Mucosa of descending colon (tissue), 3 donors: ENCODE data around the gene ZNF330. TPM values are rescaled to one million over a fixed set of nuclear protein-coding genes. Genes with fewer than 3 reads are reported as not detected.
"Not testable (repeated sequence)": the region's sequence is repeated elsewhere in the genome, so short reads cannot be mapped to it uniquely, and the experiment has no call there.

Experiments
- ATAC-seq: fragments of 200-7000 bp; cut with Tn5 transposase; one replicate; pipeline ENCODE4 v1.9.1; 2020; ENCODE audit warnings: mild to moderate bottlenecking, moderate library complexity
- DNase-seq, 3 donors: peaks; one replicate each; pipeline ENCODE4 v3.0.0-alpha.2; 2020
- H3K36me3 ChIP-seq: fragments of 200-600 bp; one replicate; pipeline ENCODE4 v1.8.0; 2021; ENCODE audit warnings: low read depth, mild to moderate bottlenecking
- H3K4me1 ChIP-seq: fragments of 200-600 bp; one replicate; pipeline ENCODE4 v1.8.0; 2021; ENCODE audit warnings: low read depth, mild to moderate bottlenecking
- H3K4me3 ChIP-seq: fragments of 200-600 bp; one replicate; pipeline ENCODE4 v1.8.0; 2021; ENCODE audit warnings: mild to moderate bottlenecking
- H3K9me3 ChIP-seq: fragments of 200-600 bp; one replicate; pipeline ENCODE4 v1.8.0; 2021; ENCODE audit warnings: mild to moderate bottlenecking
- intact Hi-C, 2 donors: fragments of 100-400 bp; cut with DNase I in 1 of 2; cut with micrococcal nuclease in 1 of 2; formaldehyde crosslinking; loops; one replicate each; pipeline versions ENCODE4 v1.11.0 to v1.11.1; 2022; cut with DNase I, micrococcal nuclease
- long read RNA-seq, 2 donors: library from polyadenylated mRNA; unstranded; transcript quantifications; one replicate each; pipeline ENCODE4 v2.0.0, GENCODE V29; 2019 to 2021
- total RNA-seq, 3 donors: library from RNA; stranded (reverse); fragmentation: NEBNext Ultra II Directional in 2 of 3; extraction: Animal tissue kit (Norgen Biotek cat#: 25700) in 2 of 3; gene quantifications; one replicate each; pipeline versions ENCODE4 v1.2.1 to v1.2.4, GENCODE V29; 2021 to 2023
- TF ChIP-seq, protein P1 (sequence below): fragments of 200-600 bp; IDR thresholded peaks from one replicate; pipeline ENCODE4 v1.8.0; 2022; ENCODE audit warnings: antibody characterized with exemption, mild to moderate bottlenecking
- donor health status: DM: no; HTN: no; CAD: no; lungs with moderate emphysema.
- donor health status: DM: no; HTN: no; CAD: no.
- donor health status: DM: no; HTN: yes; CAD: no.

Gene ZNF330
- total RNA-seq = 10 to 100 TPM; 24.8 to 39.5 (median 24.9) TPM
- long read RNA-seq, donor 1, partial matches to known transcripts = 4 of 5 reads
- long read RNA-seq, donor 1, other reads (novel, unspliced or antisense) = 1 of 5 reads
- long read RNA-seq, donor 2, partial matches to known transcripts = 0 of 2 reads
- long read RNA-seq, donor 2, other reads (novel, unspliced or antisense) = 1 of 2 reads

- ATAC-seq (peak; percentile 100), DNase-seq (peak; percentile 90 to 97 (median 96))
- Histone ChIP-seq H3K9me3 (no peaks in the 10 kb centered on the region), H3K4me3 (peak within 1 kb of the TSS; percentile 97), H3K4me1 (peaks cover 3% of the 10 kb centered on the region), H3K36me3 (no peaks in the 10 kb centered on the region)
- TF ChIP-seq, protein P1, sequence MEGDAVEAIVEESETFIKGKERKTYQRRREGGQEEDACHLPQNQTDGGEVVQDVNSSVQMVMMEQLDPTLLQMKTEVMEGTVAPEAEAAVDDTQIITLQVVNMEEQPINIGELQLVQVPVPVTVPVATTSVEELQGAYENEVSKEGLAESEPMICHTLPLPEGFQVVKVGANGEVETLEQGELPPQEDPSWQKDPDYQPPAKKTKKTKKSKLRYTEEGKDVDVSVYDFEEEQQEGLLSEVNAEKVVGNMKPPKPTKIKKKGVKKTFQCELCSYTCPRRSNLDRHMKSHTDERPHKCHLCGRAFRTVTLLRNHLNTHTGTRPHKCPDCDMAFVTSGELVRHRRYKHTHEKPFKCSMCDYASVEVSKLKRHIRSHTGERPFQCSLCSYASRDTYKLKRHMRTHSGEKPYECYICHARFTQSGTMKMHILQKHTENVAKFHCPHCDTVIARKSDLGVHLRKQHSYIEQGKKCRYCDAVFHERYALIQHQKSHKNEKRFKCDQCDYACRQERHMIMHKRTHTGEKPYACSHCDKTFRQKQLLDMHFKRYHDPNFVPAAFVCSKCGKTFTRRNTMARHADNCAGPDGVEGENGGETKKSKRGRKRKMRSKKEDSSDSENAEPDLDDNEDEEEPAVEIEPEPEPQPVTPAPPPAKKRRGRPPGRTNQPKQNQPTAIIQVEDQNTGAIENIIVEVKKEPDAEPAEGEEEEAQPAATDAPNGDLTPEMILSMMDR = no peak
- intact Hi-C loops = no loop called here
Observed at GRCh38 chr4:141220691-141221659, at the start of gene ZNF330. TSS of gene ZNF330 (plus strand) at chr4:141220895. CDS start at chr4:141222372, 1,477 bp downstream.

GRCh38 chr4:141174457-141174856 is 46.2 kb upstream of the ZNF330 start:
- Histone ChIP-seq H3K4me3 (no peak overlapping the region), H3K9me3 (no peaks in the 10 kb centered on the region), H3K36me3 (no peaks in the 10 kb centered on the region), H3K4me1 (no peaks in the 10 kb centered on the region)
- DNase-seq (no peak), ATAC-seq (no peak)
- TF ChIP-seq, protein P1 = no peak
- intact Hi-C loops = no loop called here

- intact Hi-C loops = no loop called here
- H3K36me3 ChIP-seq = no peaks in the 10 kb centered on the region
- TF ChIP-seq, protein P1 = no peak
- ATAC-seq (no peak), DNase-seq (no peak)
- H3K4me3 ChIP-seq = no peak overlapping the region
- H3K4me1 ChIP-seq = no peaks in the 10 kb centered on the region
- H3K9me3 ChIP-seq = no peaks in the 10 kb centered on the region
Observed at GRCh38 chr4:141177171-141177570, 43.5 kb upstream of the ZNF330 start.

DNA sequence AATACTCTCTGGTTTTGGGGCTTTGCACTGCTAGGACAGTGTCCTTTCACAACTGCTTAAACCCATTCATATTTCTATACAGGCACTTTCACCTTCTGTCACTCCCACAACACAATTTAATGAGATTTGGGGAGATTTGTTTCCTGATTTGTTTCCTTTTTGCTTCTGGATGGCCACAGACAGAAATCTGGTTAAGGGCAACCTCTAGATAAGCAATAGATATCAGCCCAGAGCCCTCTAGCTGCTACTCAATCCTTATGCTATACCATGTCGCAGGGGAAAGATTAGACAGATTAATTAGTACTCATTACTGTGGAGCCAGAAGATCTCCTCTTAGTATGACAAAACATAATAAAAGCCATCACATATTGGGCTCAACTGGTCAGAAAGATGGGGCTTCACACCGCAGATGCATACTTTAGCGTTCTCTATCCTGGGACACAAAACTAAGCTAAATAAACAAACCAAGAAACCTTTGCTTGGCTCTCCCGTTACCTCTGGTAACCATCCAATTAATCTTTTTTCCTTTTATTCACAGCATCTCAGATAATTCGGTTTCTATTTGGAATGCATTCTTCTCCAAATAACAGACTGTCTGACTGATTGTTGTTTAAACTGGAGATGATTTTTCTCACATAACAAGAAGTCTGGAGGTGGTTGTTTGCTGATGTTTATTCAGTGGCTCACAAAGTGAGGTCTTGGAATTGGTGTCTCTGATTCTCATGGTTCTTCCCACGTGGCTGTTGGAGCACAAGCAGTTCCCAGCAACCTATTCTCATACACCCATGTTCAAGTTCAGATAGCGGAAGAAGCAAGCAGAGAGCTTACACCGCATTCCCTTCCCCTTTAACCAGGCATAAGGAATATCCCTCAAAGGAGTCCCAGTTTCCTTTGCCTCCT is 41.0 kb upstream of the ZNF330 start:
- Histone ChIP-seq H3K36me3 (no peaks in the 10 kb centered on the region), H3K4me1 (no peaks in the 10 kb centered on the region), H3K9me3 (no peaks in the 10 kb centered on the region), H3K4me3 (no peak overlapping the region)
- DNase-seq (no peak), ATAC-seq (no peak)
- TF ChIP-seq, protein P1 = no peak
- intact Hi-C loops = no loop called here

DNA sequence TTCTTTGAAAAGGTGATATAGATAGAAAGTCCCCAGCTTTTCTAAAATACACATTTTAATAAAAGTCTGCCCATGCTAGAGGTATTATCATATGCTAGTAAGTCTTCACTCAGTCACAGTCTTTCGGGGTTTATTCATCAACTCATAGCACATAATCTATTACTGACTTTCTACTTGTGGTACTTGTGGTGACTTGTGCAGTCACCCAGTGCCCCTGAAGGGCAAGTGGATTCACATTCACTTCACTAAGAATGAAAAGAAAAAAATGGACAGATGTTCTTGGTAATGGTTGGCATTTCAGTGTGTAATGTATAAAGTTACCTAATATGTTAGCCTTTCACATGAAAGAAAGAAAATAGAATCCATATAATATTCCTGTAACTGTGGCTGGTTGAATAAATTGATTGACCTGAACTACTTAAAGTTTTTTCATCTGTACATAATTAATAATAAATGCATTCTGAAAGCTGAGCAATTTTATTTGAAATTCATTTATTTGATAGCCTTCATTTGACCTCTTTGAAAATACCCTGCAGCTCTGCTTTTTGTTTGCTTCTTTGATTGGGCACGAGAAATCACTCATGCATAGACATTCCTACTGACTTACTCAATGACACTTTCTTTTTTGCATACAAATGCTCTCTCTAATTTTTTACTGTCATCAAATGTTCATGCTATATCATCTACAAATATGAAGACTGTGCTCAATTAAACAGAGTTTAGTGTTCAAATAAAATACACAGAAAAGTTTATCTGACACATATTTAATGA is 39.5 kb upstream of the ZNF330 start:
- Histone ChIP-seq H3K4me1 (no peaks in the 10 kb centered on the region), H3K9me3 (no peaks in the 10 kb centered on the region), H3K36me3 (no peaks in the 10 kb centered on the region), H3K4me3 (no peak overlapping the region)
- no peak for DNase-seq
- intact Hi-C loops = no loop called here
- no peak for ATAC-seq
- TF ChIP-seq, protein P1 = no peak

GRCh38 chr4:141183491-141183890 is 37.2 kb upstream of the ZNF330 start:
- H3K4me3 ChIP-seq, ATAC-seq, H3K4me1 ChIP-seq, H3K36me3 ChIP-seq, DNase-seq, H3K9me3 ChIP-seq, intact Hi-C loops: not testable (repeated sequence)
